Measurements from ENCODE around the gene ZNF865.

DNA sequence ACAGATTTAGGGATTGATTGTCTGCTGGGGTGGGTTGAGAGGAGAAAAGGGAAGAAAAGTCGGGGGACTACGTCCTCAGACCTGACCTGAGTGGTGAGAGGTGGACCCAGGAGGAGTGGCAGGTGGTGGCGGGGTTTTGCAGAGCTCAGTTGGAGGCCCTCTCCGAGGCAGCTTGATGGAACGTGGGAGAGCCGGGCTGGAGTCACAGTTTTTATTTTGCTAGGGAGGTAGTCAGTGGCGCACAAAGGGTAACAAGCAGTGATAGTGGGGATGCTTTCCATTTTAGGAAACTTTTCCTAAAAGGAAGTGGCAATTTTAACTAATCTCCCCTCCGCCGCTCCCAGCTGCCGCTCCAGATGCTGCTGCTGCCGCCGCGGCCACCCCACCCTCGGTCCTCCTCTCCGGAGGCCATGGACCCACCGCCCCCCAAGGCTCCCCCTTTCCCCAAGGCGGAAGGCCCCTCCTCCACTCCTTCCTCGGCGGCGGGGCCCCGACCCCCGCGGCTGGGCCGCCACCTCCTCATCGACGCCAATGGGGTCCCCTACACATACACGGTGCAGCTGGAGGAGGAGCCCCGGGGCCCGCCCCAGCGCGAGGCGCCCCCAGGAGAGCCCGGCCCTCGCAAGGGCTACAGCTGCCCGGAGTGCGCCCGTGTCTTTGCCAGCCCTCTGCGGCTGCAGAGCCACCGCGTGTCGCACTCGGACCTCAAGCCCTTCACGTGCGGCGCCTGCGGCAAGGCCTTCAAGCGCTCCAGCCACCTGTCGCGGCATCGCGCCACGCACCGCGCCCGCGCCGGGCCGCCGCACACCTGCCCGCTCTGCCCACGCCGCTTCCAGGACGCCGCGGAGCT is 36.9 kb downstream of the ZNF865 start:
- TF ChIP-seq, protein P1, sequence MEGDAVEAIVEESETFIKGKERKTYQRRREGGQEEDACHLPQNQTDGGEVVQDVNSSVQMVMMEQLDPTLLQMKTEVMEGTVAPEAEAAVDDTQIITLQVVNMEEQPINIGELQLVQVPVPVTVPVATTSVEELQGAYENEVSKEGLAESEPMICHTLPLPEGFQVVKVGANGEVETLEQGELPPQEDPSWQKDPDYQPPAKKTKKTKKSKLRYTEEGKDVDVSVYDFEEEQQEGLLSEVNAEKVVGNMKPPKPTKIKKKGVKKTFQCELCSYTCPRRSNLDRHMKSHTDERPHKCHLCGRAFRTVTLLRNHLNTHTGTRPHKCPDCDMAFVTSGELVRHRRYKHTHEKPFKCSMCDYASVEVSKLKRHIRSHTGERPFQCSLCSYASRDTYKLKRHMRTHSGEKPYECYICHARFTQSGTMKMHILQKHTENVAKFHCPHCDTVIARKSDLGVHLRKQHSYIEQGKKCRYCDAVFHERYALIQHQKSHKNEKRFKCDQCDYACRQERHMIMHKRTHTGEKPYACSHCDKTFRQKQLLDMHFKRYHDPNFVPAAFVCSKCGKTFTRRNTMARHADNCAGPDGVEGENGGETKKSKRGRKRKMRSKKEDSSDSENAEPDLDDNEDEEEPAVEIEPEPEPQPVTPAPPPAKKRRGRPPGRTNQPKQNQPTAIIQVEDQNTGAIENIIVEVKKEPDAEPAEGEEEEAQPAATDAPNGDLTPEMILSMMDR (conservative IDR thresholded peaks at IDR 0.05; ENCODE audit: low read length), result no peak
- TF ChIP-seq EZH2phosphoT487 (IDR thresholded peaks at IDR 0.05; ENCODE audit: borderline replicate concordance, low read depth, low read length), result no peak

Data from OCI-LY7 (cell line).